Right lobe of liver (tissue), 6 donors: Measurements from ENCODE around the gene GATAD2B. TPM values are rescaled to one million over a fixed set of nuclear protein-coding genes. Genes with fewer than 3 reads are reported as not detected.

ENCODE experiments used
- ATAC-seq, 4 donors: fragments of 200-7000 bp; cut with Tn5 transposase; one replicate each; pipeline ENCODE4 v1.9.1; 2020; ENCODE audit warnings: mild to moderate bottlenecking in 4 of 4, moderate library complexity in 4 of 4
- DNase-seq, 3 donors: peaks; one replicate each; pipeline ENCODE4 v3.0.0-alpha.2; 2020
- H3K27ac ChIP-seq, 3 donors: fragments of 200-600 bp; one replicate each; pipeline ENCODE4 v1.8.0; 2022
- H3K27me3 ChIP-seq, 2 donors: fragments of 200-600 bp; one replicate each; pipeline ENCODE4 v1.8.0; 2022
- H3K36me3 ChIP-seq, 4 donors: fragments of 200-600 bp; sonication (generic) in 1 of 4; one replicate each; pipeline versions ENCODE4 v1.5.1 to v1.8.0; 2017 to 2022; ENCODE audit warnings: control low read depth in 1 of 4
- H3K4me1 ChIP-seq, 4 donors: fragments of 200-600 bp; sonication (generic) in 1 of 4; one replicate each; pipeline versions ENCODE4 v1.5.1 to v1.8.0; 2017 to 2022; ENCODE audit warnings: control low read depth in 1 of 4
- H3K4me3 ChIP-seq, 3 donors: fragments of 200-600 bp; one replicate each; pipeline ENCODE4 v1.8.0; 2022
- H3K9me3 ChIP-seq, 4 donors: fragments of 200-600 bp; sonication (generic) in 1 of 4; one replicate each; pipeline versions ENCODE4 v1.5.1 to v1.8.0; 2017 to 2022; ENCODE audit warnings: control low read depth in 1 of 4
- POLR2A ChIP-seq: fragments of 450-650 bp; IDR thresholded peaks from one replicate; pipeline ENCODE4 v1.6.1; 2017; ENCODE audit warnings: antibody characterized with exemption, mild to moderate bottlenecking
- whole genome bisulfite sequencing: methylation state at CpG from one replicate; pipeline ENCODE4 v1.1.6; 2018; ENCODE audit warnings: low coverage, low lambda C conversion rate; ENCODE audit not compliant: insufficient coverage; ENCODE audit errors: missing lambda C conversion rate; 5-methylcytosine and 5-hydroxymethylcytosine counted together
- intact Hi-C, 2 donors: fragments of 100-400 bp; cut with DNase I; formaldehyde crosslinking; loops; one replicate each; pipeline versions ENCODE4 v1.11.2 to v1.14.1; 2022
- total RNA-seq, 6 experiments: library from RNA; depleted of rRNA in 2 of 6; stranded (reverse); fragments of >200 nt in 2 of 6; fragmentation: NEBNext Ultra II Directional in 3 of 6; extraction: Animal tissue kit (Norgen Biotek cat#: 25700) in 3 of 6; gene quantifications; one replicate each; pipeline versions ENCODE4 v1.1.0 to v1.2.4, GENCODE V29; 2016 to 2023
- TF ChIP-seq, protein P1 (sequence below), 4 donors: fragments of 200-600 bp in 3 of 4; fragments of 450-650 bp in 1 of 4; IDR thresholded peaks; one replicate each; pipeline versions ENCODE4 v1.5.1 to v1.8.0; 2016 to 2022; ENCODE audit warnings: antibody characterized with exemption in 4 of 4, mild to moderate bottlenecking in 2 of 4
- donor health status: DM: no; HTN: yes; CAD: no.
- donor health status: DM: no; HTN: no; CAD: no.
- donor health status: DM: no; HTN: no; CAD: no.
- donor health status: DM: no; HTN: yes; CAD: no.
- donor health status: DM: no; HTN: yes; CAD: no.

The GATAD2B gene
- total RNA-seq, 6 experiments from 2014 or later = 9.8 to 20.3 (median 16.8) TPM

DNA sequence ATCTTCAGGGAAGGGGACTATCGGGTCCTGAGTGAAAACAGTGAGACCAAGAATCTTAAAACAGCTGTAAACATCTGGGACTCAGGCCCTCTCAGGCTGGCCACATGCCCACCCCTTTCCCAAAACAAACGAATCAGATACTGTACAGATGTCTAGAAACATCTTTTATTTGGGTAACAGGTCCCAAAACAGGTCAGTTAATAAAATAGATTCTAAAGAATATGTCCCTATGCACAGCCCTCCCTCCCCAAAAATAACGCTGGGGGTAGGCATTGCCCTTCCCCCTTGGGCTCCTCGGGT lies 36.1 kb upstream of the GATAD2B start:
- DNase-seq (no peak), ATAC-seq (no peak)
- TF ChIP-seq, protein P1, sequence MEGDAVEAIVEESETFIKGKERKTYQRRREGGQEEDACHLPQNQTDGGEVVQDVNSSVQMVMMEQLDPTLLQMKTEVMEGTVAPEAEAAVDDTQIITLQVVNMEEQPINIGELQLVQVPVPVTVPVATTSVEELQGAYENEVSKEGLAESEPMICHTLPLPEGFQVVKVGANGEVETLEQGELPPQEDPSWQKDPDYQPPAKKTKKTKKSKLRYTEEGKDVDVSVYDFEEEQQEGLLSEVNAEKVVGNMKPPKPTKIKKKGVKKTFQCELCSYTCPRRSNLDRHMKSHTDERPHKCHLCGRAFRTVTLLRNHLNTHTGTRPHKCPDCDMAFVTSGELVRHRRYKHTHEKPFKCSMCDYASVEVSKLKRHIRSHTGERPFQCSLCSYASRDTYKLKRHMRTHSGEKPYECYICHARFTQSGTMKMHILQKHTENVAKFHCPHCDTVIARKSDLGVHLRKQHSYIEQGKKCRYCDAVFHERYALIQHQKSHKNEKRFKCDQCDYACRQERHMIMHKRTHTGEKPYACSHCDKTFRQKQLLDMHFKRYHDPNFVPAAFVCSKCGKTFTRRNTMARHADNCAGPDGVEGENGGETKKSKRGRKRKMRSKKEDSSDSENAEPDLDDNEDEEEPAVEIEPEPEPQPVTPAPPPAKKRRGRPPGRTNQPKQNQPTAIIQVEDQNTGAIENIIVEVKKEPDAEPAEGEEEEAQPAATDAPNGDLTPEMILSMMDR (IDR thresholded peaks at IDR 0.05) = no peak
- no peak for TF ChIP-seq POLR2A
- Histone ChIP-seq H3K27me3 (no peaks in the 10 kb centered on the region), H3K27ac (peak overlapping the region; percentile 2 to 52 (median 9)), H3K36me3 (peaks cover 0 to 5% (median 1%) of the 10 kb centered on the region in 4 donors), H3K9me3 (no peaks in the 10 kb centered on the region), H3K4me3 (peak overlapping the region in 2 of 3 donors; percentile 77 to 92), H3K4me1 (peaks cover 0 to 51% (median 19%) of the 10 kb centered on the region in 4 donors)
- intact Hi-C loops = no loop called here
- WGBS = 20% methylated on average over 4 of the region's 4 CpGs

DNA sequence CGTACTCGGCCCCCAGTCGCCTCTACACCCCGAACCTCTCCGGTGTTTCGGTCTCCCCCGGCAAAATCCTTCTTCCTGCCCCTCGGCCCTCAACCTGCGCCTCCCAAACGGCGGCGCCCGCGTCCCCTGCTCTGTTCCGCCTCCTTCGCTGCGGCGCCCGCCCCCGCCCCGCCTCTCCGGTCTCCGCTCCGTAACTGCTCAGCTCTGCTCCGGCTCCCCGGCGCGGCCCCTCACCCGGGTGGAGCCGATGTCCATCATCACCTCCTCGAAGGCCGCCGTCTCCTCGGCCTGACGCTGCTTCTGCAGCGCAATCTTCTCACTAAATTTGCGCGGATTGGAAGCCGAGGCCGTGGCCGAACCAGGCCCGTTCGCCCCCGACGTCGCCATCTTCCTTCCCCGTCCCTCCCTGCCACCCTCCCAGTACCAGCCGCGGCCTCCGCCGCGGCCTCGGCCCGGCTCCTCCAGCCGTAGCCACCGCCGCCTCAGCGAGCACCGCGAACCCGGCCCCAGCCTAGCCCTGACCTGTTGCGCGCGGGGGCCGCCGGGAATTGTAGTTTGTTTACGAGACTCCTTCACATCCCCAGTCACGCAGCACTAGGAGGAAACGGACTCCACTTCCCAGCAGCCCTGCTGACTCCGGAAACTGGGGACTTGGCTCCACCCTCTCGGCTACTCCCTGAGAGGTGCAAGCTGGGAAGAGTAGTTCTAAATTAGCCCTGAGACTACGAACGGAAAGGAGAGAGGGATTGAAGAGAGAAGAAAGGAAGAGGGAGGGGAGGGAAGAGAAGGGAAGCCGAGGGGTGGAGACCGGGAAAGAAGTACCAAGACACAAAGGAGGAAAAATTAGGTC lies 35.6 kb upstream of the GATAD2B start, which contains the start of gene CRTC2:
Gene CRTC2, minus strand, starts transcription at position 502 of the 850 bp plus-strand sequence. Its CDS starts 115 bp downstream, at position 387.
- Histone ChIP-seq H3K9me3 (no peaks in the 10 kb centered on the region), H3K27me3 (no peaks in the 10 kb centered on the region), H3K36me3 (peaks cover 0 to 7% (median 2%) of the 10 kb centered on the region in 4 donors), H3K27ac (peak within 1 kb of the TSS; percentile 75 to 92 (median 89)), H3K4me3 (peak within 1 kb of the TSS; percentile 77 to 99 (median 92)), H3K4me1 (peaks cover 0 to 56% (median 21%) of the 10 kb centered on the region in 4 donors)
- TF ChIP-seq POLR2A = peak; percentile 58
- TF ChIP-seq, protein P1 (IDR thresholded peaks at IDR 0.05) = no peak
- peak; percentile 75 to 83 (median 79) for ATAC-seq
- peak; percentile 98 to 99 (median 99) for DNase-seq
- intact Hi-C loops = no loop called here
- 0% methylated on average over 35 of the region's 75 CpGs for WGBS

DNA sequence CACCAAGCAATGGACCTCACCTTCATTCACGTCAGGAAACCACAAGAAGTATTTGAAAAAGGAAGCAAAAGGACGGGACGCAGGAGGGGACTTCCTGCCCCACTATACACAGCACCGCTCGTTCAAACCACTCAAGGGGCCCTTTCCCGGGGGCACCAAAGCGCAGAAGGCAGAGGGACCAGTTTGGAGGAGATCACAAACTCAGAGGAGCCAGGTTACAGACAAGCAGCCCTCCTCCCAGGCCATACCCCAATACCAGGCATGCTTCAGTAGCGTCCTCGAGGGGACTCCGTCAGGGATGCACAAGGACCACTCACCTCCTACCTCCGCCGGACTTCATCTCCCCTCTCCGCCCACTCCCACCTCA lies 35.0 kb upstream of the GATAD2B start:
- peaks cover 0 to 13% (median 5%) of the 10 kb centered on the region in 4 donors for H3K36me3 ChIP-seq
- TF ChIP-seq POLR2A = no peak
- TF ChIP-seq, protein P1 (IDR thresholded peaks at IDR 0.05) = no peak
- DNase-seq = no peak
- no peaks in the 10 kb centered on the region for H3K9me3 ChIP-seq
- 0% methylated on average over 10 of the region's 13 CpGs for WGBS
- intact Hi-C loops = no loop called here
- peak overlapping the region; percentile 75 to 92 (median 89) for H3K27ac ChIP-seq
- peaks cover 0 to 58% (median 23%) of the 10 kb centered on the region in 4 donors for H3K4me1 ChIP-seq
- no peak for ATAC-seq
- H3K4me3 ChIP-seq = peak overlapping the region; percentile 77 to 99 (median 92)
- H3K27me3 ChIP-seq = no peaks in the 10 kb centered on the region

DNA sequence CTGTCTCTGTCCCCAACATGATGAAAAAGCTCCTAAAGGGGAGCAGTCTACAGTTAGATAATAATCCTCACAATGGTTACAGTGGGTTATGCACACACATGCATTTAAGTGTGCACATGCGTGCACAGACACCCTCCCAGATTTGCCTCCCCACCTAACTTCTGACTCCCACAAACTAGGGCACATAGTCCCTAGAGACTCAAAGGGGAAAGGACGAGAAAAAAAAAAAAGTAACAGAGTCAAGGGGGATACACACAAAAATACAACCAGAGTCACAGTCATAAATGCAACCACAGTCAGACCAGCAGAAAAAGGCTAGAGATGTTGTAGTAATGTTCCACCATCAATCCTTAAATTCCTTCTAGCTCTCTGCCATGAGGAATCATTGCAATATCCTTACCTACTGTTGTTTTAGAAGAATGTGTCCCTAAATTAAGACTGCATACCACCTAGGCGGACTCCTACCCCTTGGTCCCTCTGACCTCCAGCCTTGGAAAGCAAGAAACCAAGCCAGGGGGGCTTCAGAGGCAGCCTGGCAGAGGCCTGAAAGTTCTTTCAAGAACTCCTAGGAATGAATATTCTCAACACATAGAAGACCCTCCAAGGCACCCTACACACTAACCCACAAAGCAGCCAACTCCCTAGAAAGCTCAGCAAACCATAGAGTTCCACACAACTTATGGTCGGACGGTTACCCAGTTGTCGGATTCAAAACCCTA lies 34.4 kb upstream of the GATAD2B start:
- H3K4me1 ChIP-seq = peaks cover 0 to 52% (median 20%) of the 10 kb centered on the region in 4 donors
- H3K36me3 ChIP-seq = peaks cover 0 to 19% (median 6%) of the 10 kb centered on the region in 4 donors
- TF ChIP-seq, protein P1 (IDR thresholded peaks at IDR 0.05) = no peak
- no peak for TF ChIP-seq POLR2A
- H3K27ac ChIP-seq = peak overlapping the region; percentile 75 to 92 (median 89)
- ATAC-seq (no peak), DNase-seq (no peak)
- H3K27me3 ChIP-seq = no peaks in the 10 kb centered on the region
- no peaks in the 10 kb centered on the region for H3K9me3 ChIP-seq
- peak overlapping the region; percentile 77 to 99 (median 92) for H3K4me3 ChIP-seq
- intact Hi-C loops = no loop called here
- WGBS = 26% methylated on average over 6 of the region's 6 CpGs
